Sigmoid colon (tissue), 4 donors: Measurements from ENCODE around the gene NDC80.

ENCODE experiments used
- POLR2A ChIP-seq, 2 donors: fragments of 450-650 bp; IDR thresholded peaks; one replicate each; pipeline ENCODE4 v1.6.1; 2016; ENCODE audit warnings: antibody characterized with exemption in 2 of 2, mild to moderate bottlenecking in 2 of 2, moderate library complexity in 2 of 2
- POLR2AphosphoS5 ChIP-seq, 4 donors: sonication (generic); formaldehyde crosslinking; IDR thresholded peaks; one replicate each; pipeline ENCODE4 v1.6.1; 2017; ENCODE audit warnings: antibody characterized with exemption in 4 of 4
- TF ChIP-seq, protein P1 (sequence below), 4 experiments: fragments of 450-650 bp in 3 of 4; fragments of 200-600 bp in 1 of 4; IDR thresholded peaks; one replicate each; pipeline ENCODE4 v1.5.1; 2016 to 2019; ENCODE audit warnings: antibody characterized with exemption in 4 of 4, mild to moderate bottlenecking in 3 of 4, moderate library complexity in 2 of 4

DNA sequence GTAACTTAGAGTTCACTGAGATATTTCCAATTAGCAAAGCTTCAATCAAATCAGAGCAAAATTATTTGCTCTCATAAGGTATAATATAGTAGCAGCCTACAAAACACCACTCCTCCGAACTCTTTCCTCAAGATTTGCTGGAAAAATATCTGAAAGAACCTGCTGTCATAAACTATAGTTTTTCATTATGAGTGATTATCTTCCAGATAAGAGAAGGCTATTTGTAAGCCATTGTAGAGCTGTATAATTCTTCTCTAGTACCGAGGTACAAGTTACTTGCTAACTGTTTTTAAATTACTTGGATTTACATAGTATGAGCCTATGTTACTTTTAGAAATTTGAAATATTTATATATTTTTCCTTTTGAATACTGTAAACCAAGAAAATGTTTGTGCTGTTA lies 2.1 kb downstream of the NDC80 start:
- TF ChIP-seq, protein P1, sequence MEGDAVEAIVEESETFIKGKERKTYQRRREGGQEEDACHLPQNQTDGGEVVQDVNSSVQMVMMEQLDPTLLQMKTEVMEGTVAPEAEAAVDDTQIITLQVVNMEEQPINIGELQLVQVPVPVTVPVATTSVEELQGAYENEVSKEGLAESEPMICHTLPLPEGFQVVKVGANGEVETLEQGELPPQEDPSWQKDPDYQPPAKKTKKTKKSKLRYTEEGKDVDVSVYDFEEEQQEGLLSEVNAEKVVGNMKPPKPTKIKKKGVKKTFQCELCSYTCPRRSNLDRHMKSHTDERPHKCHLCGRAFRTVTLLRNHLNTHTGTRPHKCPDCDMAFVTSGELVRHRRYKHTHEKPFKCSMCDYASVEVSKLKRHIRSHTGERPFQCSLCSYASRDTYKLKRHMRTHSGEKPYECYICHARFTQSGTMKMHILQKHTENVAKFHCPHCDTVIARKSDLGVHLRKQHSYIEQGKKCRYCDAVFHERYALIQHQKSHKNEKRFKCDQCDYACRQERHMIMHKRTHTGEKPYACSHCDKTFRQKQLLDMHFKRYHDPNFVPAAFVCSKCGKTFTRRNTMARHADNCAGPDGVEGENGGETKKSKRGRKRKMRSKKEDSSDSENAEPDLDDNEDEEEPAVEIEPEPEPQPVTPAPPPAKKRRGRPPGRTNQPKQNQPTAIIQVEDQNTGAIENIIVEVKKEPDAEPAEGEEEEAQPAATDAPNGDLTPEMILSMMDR (IDR thresholded peaks at IDR 0.05) = no peak
- TF ChIP-seq POLR2AphosphoS5 (IDR thresholded peaks at IDR 0.05) (no peak), POLR2A (IDR thresholded peaks at IDR 0.05) (no peak)
